Muscle layer of colon (tissue), 2 donors: ENCODE data around the gene PTGR3.

Experiments
- H3K27ac ChIP-seq: one replicate; pipeline ENCODE4 v1.7.0; 2013; ENCODE audit warnings: low read depth, mild to moderate bottlenecking, low read length, moderate library complexity
- H3K27me3 ChIP-seq, 2 donors: one replicate each; pipeline ENCODE4 v1.7.0; 2013; ENCODE audit warnings: low read length in 2 of 2, mild to moderate bottlenecking in 2 of 2; ENCODE audit not compliant: insufficient read depth in 2 of 2, control insufficient read depth in 1 of 2
- H3K36me3 ChIP-seq: one replicate; pipeline ENCODE4 v1.7.0; 2013; ENCODE audit warnings: mild to moderate bottlenecking, low read length; ENCODE audit not compliant: insufficient read depth
- H3K4me1 ChIP-seq: one replicate; pipeline ENCODE4 v1.7.0; 2013; ENCODE audit warnings: mild to moderate bottlenecking, low read length; ENCODE audit not compliant: insufficient read depth
- H3K4me3 ChIP-seq, 2 donors: one replicate each; pipeline ENCODE4 v1.7.0; 2013; ENCODE audit warnings: low read length in 2 of 2, low read depth in 1 of 2, mild to moderate bottlenecking in 1 of 2, moderate library complexity in 1 of 2
- H3K9ac ChIP-seq: one replicate; pipeline ENCODE4 v1.7.0; 2013; ENCODE audit warnings: low read length
- H3K9me3 ChIP-seq: one replicate; pipeline ENCODE4 v1.7.0; 2013; ENCODE audit warnings: mild to moderate bottlenecking, low read length
- donor health status: abdominal sarcoma.
- donor health status: Adenocarcinoma of cecum.

PTGR3 gene

DNA sequence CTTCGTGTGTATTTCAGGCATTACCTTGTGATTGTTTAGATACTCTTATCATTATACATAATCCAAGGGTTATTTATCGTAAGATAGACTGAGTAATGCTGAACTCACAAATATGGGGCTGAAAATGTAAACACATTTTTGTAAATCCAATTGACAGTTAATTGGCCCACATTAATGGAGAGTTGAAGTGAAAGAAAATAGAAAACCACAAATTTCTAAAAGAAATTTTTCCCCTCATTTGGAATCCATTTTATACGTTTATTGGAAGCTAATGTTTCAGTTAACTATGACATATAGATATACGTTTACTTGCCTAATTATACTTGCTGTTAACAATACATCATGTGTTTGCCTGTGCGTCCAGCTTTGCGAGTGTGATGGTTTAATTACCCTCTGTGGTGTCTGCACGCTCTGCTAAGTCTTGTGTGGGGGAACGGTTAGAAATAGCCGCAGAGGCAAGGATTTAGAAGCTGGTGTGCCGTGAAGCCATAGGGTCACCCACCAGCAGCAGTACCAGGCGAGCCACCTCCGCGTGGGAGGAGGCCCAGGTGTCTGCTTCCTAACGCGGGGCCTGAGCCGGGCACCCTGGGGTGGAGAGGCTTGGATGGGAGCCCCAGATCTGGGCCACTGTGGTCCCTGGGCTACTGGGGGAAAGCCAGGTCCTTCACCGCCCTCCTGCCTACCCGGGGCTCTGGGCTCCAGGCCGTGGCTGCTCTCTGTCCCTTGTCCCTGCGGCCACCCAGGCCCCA is 39.7 kb upstream of the PTGR3 start:
- peak overlapping the region; percentile 65 for H3K27ac ChIP-seq
- peak overlapping the region; percentile 54 for H3K9ac ChIP-seq
- H3K36me3 ChIP-seq, result no peaks in the 10 kb centered on the region
- no peaks in the 10 kb centered on the region for H3K27me3 ChIP-seq
- peaks cover 61% of the 10 kb centered on the region for H3K4me1 ChIP-seq
- H3K9me3 ChIP-seq, result no peaks in the 10 kb centered on the region
- H3K4me3 ChIP-seq, result peak overlapping the region in 1 of 2 donors; percentile 71

DNA sequence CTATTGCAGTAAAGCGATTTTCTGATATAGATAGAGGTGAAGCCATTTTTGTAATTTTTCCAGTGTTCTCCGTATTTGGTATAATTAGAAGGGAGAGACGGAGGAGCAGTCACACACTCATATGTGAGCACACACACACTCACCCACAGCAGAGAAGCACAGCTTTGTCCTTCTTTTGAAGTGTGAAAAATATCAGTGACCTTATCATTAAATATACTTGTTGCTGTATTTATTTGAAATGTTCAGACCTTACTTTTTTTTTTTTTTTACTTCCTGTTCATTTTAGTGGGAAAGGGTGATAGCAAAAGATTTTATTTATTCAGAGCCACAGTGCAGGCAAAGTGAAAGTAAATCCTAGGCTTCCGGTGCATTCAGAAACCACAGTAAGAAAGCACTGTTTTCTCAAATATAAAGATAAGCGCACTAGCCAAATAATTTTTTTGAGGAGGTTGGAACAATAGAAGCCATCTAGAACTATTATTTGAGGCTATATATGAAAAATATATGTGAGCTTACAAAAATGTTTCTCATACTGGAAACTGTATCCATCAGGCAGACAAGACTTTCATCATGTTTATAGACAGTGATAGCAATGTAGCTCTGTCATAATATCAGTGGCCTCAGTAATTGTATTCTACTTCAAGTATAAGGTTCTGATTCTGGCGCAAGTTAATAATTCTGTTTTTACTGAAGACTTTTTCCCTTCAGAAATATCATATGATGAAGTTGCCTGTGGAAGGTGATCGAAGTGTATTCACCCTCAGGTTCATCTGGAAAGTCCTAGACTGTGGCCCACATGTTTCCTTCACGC is 38.9 kb upstream of the PTGR3 start:
- Histone ChIP-seq H3K4me1 (peaks cover 63% of the 10 kb centered on the region), H3K4me3 (peak overlapping the region; percentile 44 to 71), H3K9ac (peak overlapping the region; percentile 54), H3K9me3 (no peaks in the 10 kb centered on the region), H3K36me3 (no peaks in the 10 kb centered on the region), H3K27me3 (no peaks in the 10 kb centered on the region), H3K27ac (peak overlapping the region; percentile 65)

DNA sequence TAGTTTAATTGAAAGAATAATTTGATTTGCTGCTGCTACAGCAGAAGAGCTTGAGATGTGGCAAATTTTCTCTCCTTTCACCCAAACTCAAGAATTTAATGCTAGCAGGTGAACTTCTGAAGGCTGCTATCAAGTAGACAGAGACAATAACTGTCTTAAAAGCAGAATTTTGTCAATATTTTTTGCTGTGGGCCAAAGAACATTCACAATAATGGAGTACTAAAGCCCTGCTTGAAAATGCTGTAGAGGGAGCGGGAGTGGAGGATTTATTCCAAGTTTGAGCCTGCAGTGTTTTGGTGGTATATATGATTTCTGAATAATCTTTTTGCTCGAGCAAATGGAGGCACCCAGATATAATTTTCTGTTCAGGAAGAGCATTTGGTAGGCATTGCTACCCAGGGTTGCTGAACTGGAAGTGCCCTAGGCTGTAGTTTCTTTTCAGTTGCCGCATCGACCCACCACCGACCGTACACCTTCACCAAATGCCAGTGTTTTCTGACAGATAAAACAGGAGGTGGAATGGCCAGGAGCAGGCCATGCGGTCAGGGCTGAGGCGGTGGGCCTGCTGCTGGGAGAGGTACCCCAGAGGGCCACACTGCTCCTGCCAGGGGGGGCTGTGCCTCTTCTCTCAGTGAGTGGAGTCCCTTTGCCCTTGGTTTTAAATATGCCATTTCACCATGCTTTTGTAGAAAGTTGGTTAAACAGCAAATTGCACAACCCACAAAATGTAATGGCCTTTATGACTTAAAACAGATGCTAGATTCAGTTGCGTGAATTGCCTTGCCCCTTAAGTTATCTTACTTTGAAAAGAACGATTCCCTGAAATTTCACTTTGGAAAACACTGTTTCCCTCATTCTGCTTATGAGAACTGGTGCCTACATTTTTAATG is 38.0 kb upstream of the PTGR3 start:
- Histone ChIP-seq H3K36me3 (no peaks in the 10 kb centered on the region), H3K4me1 (peaks cover 66% of the 10 kb centered on the region), H3K27me3 (no peaks in the 10 kb centered on the region), H3K4me3 (peak overlapping the region in 1 of 2 donors; percentile 71), H3K9ac (peak overlapping the region; percentile 54), H3K27ac (peak overlapping the region; percentile 65), H3K9me3 (no peaks in the 10 kb centered on the region)

DNA sequence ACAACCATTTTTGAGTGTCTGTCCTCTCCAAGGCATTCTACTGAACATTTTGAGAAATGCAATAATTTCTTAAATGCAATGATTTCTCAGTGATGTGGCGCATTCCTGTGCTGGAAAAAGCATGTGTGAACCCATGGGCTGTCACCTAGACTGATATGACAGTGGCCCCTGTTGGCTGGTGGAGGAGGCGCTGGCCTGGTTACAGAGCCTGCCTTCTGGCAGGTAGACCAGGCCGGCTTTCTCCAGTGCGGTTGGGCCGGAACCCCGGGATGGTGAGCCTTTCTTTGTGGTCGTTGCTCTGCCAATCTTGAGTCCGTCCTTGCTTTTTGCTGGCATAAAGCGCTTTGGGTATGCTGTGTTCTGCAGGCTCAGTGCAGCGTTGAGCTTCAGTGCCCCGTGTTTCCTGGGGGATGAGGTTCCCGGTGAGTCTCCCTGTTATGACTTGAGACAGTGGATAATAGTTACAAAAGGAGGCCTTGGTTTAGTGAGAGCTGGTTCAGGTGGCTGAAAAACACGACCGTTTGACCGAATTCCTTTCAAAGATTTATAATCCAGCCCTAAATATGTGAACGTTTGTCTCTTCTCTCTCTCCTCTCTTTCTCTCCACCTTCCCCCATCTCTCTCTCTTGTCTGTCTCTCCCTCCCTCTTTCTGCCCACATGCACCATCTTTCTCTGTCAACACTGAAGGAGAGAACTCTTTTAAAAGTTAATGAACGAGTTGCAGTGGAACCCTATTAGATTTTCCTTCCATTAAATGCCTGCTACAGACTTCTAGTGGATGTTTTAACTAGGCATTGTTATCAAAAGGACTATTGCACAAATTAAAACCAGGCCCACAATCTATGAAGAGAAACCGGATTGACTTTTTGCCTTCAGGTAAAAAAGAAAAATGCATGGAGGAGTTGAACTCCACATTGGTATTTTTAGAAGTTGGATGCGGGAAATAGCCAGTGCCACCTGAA is 35.7 kb upstream of the PTGR3 start:
- no peaks in the 10 kb centered on the region for H3K36me3 ChIP-seq
- peaks cover 60% of the 10 kb centered on the region for H3K4me1 ChIP-seq

DNA sequence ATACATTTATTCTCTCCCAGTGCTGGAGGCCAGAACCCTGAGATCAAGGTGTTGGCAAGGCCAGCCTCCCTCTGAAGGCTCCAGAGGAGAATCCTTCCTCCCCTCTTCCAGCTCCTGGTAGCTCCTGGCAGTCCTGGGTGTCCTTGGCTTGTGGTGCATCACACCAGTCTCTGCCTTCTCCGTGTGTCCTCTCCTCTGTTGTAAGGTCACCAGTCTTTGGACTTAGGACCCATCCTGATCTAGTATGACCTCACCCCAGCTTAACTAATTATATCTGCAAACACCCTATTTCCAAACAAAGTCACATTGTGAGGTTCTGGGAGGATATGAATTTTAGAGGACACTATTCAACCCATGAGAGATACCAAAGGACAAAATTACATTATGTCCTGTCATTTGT is 32.8 kb upstream of the PTGR3 start:
- no peaks in the 10 kb centered on the region for H3K27me3 ChIP-seq
- no peak overlapping the region for H3K9ac ChIP-seq
- H3K4me1 ChIP-seq, result peaks cover 60% of the 10 kb centered on the region
- H3K27ac ChIP-seq, result no peak overlapping the region
- no peak overlapping the region for H3K4me3 ChIP-seq
- no peaks in the 10 kb centered on the region for H3K36me3 ChIP-seq
- H3K9me3 ChIP-seq, result no peaks in the 10 kb centered on the region

More for the DNA sequence above, 35.7 kb upstream of the PTGR3 start:
- no peak overlapping the region for H3K9ac ChIP-seq
- no peaks in the 10 kb centered on the region for H3K27me3 ChIP-seq
- H3K9me3 ChIP-seq, result no peaks in the 10 kb centered on the region
- H3K4me3 ChIP-seq, result peak overlapping the region in 1 of 2 donors; percentile 9
- H3K27ac ChIP-seq, result no peak overlapping the region

DNA sequence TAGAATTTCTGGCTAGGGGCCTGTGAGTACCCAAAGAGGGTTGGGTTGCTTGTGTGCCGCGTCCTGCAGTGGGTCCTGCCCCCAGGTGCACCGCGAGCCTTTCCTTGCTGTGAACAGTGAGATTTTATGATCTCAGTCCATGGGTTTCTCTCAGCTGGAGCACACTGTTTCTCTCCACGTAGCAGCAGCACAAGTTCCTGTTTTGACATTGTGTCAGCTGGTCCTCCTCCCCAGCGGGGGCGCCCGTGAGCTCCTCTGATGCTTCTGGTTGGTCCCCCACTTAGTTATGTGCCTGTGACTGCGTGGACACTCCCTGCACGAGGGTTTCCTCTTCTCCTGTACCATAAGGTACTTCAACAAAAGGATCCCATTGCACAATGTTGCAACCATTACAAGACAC is 31.5 kb upstream of the PTGR3 start:
- Histone ChIP-seq H3K4me1 (peaks cover 47% of the 10 kb centered on the region), H3K4me3 (no peak overlapping the region), H3K27me3 (no peaks in the 10 kb centered on the region), H3K27ac (no peak overlapping the region), H3K36me3 (no peaks in the 10 kb centered on the region), H3K9ac (no peak overlapping the region), H3K9me3 (no peaks in the 10 kb centered on the region)

DNA sequence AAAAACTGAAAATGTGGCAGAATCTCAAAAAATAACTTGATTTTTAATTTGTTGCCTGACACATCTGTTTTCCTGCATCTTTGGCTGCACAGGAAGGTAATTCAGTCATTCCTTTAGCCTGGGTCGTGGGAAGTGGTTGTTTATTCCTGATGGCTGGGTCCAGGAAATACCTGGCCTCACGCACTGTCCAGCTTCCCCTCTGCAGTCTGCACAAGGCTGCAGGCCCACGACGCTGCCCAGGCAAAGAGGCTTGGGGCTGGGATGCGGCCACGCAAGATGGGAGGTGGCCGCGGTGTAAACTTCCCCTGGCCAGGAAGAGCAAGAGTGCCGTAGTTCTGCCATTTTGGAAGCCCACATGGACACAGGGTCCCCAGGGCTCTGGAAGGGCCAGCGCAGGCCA is 29.8 kb upstream of the PTGR3 start:
- Histone ChIP-seq H3K36me3 (no peaks in the 10 kb centered on the region), H3K27ac (no peak overlapping the region), H3K9me3 (no peaks in the 10 kb centered on the region), H3K4me1 (peaks cover 31% of the 10 kb centered on the region), H3K4me3 (no peak overlapping the region), H3K9ac (no peak overlapping the region), H3K27me3 (no peaks in the 10 kb centered on the region)

DNA sequence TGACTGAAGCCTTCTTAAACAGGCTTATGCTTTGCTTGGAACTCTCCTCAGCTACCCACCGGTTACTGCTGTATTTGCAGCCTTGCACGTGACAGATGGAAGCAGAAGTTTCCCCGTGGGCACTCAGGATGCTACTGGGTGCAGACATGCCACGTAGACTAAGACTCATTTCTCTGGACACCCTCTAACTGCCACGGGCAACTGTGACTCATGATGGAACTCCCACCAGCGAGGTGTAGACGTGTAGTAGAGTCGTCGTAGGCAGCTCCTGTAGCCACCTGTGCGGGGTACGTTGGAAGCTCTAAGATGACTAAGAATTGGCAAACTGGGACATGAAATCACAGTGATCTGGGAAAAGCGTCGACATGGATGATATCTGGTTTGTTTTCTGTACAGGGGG is 29.2 kb upstream of the PTGR3 start:
- Histone ChIP-seq H3K4me3 (no peak overlapping the region), H3K4me1 (peaks cover 33% of the 10 kb centered on the region), H3K36me3 (no peaks in the 10 kb centered on the region), H3K9ac (no peak overlapping the region), H3K9me3 (no peaks in the 10 kb centered on the region), H3K27me3 (no peaks in the 10 kb centered on the region), H3K27ac (no peak overlapping the region)

DNA sequence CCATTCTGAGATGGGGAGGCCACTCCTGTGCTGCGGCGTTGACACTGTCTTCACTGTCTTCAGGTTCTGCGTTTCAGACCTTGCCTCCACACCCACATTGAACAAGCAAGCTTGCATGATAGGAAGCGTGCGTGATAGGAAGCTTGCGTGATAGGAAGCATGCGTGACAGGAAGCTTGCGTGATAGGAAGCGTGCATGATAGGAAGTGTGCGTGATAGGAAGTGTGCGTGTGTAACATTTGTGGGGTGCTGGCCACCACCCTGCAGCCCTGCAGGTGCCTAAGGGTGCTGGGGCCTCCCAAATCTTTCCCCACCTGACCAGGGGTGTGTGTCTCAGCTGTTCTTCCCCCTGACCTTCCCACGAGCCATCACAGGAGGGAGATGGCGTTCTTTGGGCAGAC is 27.0 kb upstream of the PTGR3 start:
- Histone ChIP-seq H3K27ac (no peak overlapping the region), H3K9ac (no peak overlapping the region), H3K27me3 (no peaks in the 10 kb centered on the region), H3K9me3 (no peaks in the 10 kb centered on the region), H3K4me1 (peaks cover 32% of the 10 kb centered on the region), H3K4me3 (no peak overlapping the region), H3K36me3 (no peaks in the 10 kb centered on the region)

DNA sequence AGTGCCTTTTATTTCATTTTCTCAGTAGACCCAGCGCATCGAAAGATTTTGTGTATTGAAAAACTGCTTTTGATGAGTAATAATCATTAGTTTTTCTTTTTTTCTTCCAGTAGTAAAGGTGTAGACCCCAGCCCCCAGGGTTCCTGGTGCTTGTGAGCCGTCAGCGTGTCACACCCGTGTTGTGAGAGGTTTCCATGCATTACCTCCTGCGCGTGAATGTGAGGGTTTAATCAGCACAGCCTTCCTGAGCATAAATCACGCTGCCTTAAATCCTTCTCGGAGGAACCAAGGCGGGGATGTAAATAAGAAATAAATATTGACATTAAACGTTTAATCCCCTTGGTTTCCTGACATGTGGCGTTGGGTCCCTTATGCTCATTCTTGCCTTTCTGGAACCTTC is 26.0 kb upstream of the PTGR3 start:
- Histone ChIP-seq H3K4me1 (peaks cover 39% of the 10 kb centered on the region), H3K36me3 (no peaks in the 10 kb centered on the region), H3K27me3 (no peaks in the 10 kb centered on the region), H3K4me3 (no peak overlapping the region), H3K27ac (no peak overlapping the region), H3K9ac (no peak overlapping the region), H3K9me3 (no peaks in the 10 kb centered on the region)
